Endothelial cell of umbilical vein (primary cell): ENCODE measurements around the gene GJB3. TPM values are rescaled to one million over a fixed set of nuclear protein-coding genes. Genes with fewer than 3 reads are reported as not detected.

Experiments
- BruUV-seq: library from RNA; stranded (reverse); fragments of 400-500 nt; replicated peaks from 2 replicates; lab custom pipeline; 2021; lab: Mats Ljungman, UMichigan
- CTCF ChIA-PET: fragments of 300-600, 350-600 bp; sonication (Branson Sonifier 250); formaldehyde crosslinking; loops from one replicate; lab custom pipeline; 2021; ENCODE audit warnings: antibody characterized with exemption, inconsistent platforms; lab: Charles Lee
- POLR2A ChIA-PET: fragments of 300-600, 350-600 bp; sonication (Branson Sonifier 250); formaldehyde crosslinking; loops from one replicate; lab custom pipeline; 2021; ENCODE audit warnings: antibody characterized with exemption, inconsistent platforms; lab: Charles Lee
- DNase-seq: peaks from one replicate; pipeline ENCODE4 v3.0.0-alpha.2; 2011; ENCODE audit warnings: low read depth, low spot score
- FAIRE-seq: peaks from 2 replicates; lab custom pipeline; 2011; peaks lifted over from hg19 to GRCh38; lab: Jason Lieb, UNC
- H2AFZ ChIP-seq: 2 replicates; pipeline ENCODE4 v1.6.0; 2012; ENCODE audit warnings: low read depth, low read length, control low read depth, inconsistent platforms
- H3K27ac ChIP-seq: 2 replicates; pipeline ENCODE4 v1.5.1; 2011; ENCODE audit warnings: low read depth, mild to moderate bottlenecking, control low read depth, low read length, moderate library complexity; ENCODE audit not compliant: insufficient read depth
- H3K27me3 ChIP-seq, 2 experiments: 2 replicates each; pipeline versions ENCODE4 v1.6.0 to v1.6.1; 2011; ENCODE audit warnings: low read length in 2 of 2, mixed read lengths in 1 of 2; ENCODE audit not compliant: control insufficient read depth in 2 of 2, insufficient read depth in 2 of 2
- H3K36me3 ChIP-seq, 2 experiments: 2 replicates in 1 of 2; 3 replicates in 1 of 2; pipeline ENCODE4 v1.5.1; 2011; ENCODE audit warnings: low read length in 2 of 2, mild to moderate bottlenecking in 1 of 2, moderate library complexity in 1 of 2; ENCODE audit not compliant: control insufficient read depth in 2 of 2, insufficient read depth in 2 of 2; ENCODE audit errors: extremely low read depth in 1 of 2
- H3K4me1 ChIP-seq: 3 replicates; pipeline ENCODE4 v1.5.1; 2011; ENCODE audit warnings: mild to moderate bottlenecking, low read length; ENCODE audit not compliant: control insufficient read depth, insufficient read depth; ENCODE audit errors: extremely low read depth
- H3K4me2 ChIP-seq: 2 replicates; pipeline ENCODE4 v1.6.1; 2011; ENCODE audit warnings: low read length, control low read depth, mixed read lengths; ENCODE audit not compliant: insufficient read depth
- H3K4me3 ChIP-seq, 3 experiments: fragments of 200-600 bp in 1 of 3; sonication (generic), shearing (Covaris generic) in 1 of 3; replicated peaks in 1 of 3; 2 replicates each; pipeline ENCODE4 v1.5.1; 2011 to 2016; ENCODE audit warnings: control low read depth in 3 of 3, low read length in 3 of 3, mild to moderate bottlenecking in 2 of 3, inconsistent platforms in 1 of 3, low read depth in 1 of 3, moderate library complexity in 1 of 3; ENCODE audit not compliant: insufficient read depth in 1 of 3
- H3K79me2 ChIP-seq: 2 replicates; pipeline ENCODE4 v1.6.0; 2012; ENCODE audit warnings: low read length, inconsistent platforms; ENCODE audit not compliant: control insufficient read depth, insufficient read depth
- H3K9ac ChIP-seq: replicated peaks from 2 replicates; pipeline ENCODE3; 2011; ENCODE audit warnings: low read length, control low read depth; ENCODE audit not compliant: insufficient read depth; ENCODE audit errors: extremely low read depth
- H3K9me1 ChIP-seq: replicated peaks from 3 replicates; pipeline ENCODE4 v1.6.0; 2011; ENCODE audit warnings: mild to moderate bottlenecking, low read length; ENCODE audit not compliant: control insufficient read depth, insufficient read depth; ENCODE audit errors: extremely low read depth
- H3K9me3 ChIP-seq: replicated peaks from 2 replicates; pipeline ENCODE4 v1.5.1; 2012; ENCODE audit warnings: low read length, inconsistent platforms; ENCODE audit not compliant: control insufficient read depth, insufficient read depth
- H4K20me1 ChIP-seq: replicated peaks from 2 replicates; pipeline ENCODE3; 2011; ENCODE audit warnings: mild to moderate bottlenecking, low read length; ENCODE audit not compliant: control insufficient read depth, insufficient read depth; ENCODE audit errors: extremely low read depth
- FOS ChIP-seq: IDR thresholded peaks from 2 replicates; pipeline ENCODE4 v1.6.1; 2011; ENCODE audit warnings: mild to moderate bottlenecking, low read length, moderate library complexity, borderline replicate concordance; ENCODE audit not compliant: insufficient read depth
- GATA2 ChIP-seq: IDR thresholded peaks from 2 replicates; pipeline ENCODE4 v1.7.0; 2011; ENCODE audit warnings: low read depth, mild to moderate bottlenecking, moderate library complexity, mixed read lengths, low read length; ENCODE audit not compliant: insufficient read length, insufficient read depth
- JUN ChIP-seq: IDR thresholded peaks from 2 replicates; pipeline ENCODE4 v1.6.1; 2011; ENCODE audit warnings: borderline replicate concordance, low read depth; ENCODE audit not compliant: insufficient read length, insufficient read depth
- MAX ChIP-seq: IDR thresholded peaks from 2 replicates; pipeline ENCODE4 v1.6.1; 2011; ENCODE audit not compliant: insufficient read depth, insufficient read length
- MYC ChIP-seq: IDR thresholded peaks from one replicate; pipeline ENCODE4 v1.6.1; 2011; ENCODE audit warnings: mild to moderate bottlenecking, low read depth, low read length
- POLR2A ChIP-seq: IDR thresholded peaks from 2 replicates; pipeline ENCODE4 v1.6.1; 2012; ENCODE audit warnings: low read depth, mild to moderate bottlenecking, control low read depth, low read length
- POLR2AphosphoS5 ChIP-seq: IDR thresholded peaks from 2 replicates; pipeline ENCODE4 v1.6.1; 2012; ENCODE audit warnings: low read depth, mild to moderate bottlenecking, control low read depth, low read length, moderate library complexity; ENCODE audit not compliant: insufficient read depth
- dilution Hi-C: fragments of 300-500 bp; cut with MboI; formaldehyde crosslinking; loops from one replicate; pipeline ENCODE4 v1.15.0; 2019; ENCODE audit warnings: low sequenced_read_pairs; ENCODE audit not compliant: extremely low pct_ligation_motif_present
- intact Hi-C: fragments of 100-400 bp; cut with micrococcal nuclease; formaldehyde crosslinking; loops from one replicate; pipeline ENCODE4 v1.10.0; 2022
- polyA plus RNA-seq, 4 experiments: library from polyadenylated mRNA; depleted of rRNA in 3 of 4; stranded (reverse) in 3 of 4; unstranded in 1 of 4; fragments of >200 nt; gene quantifications; 2 replicates each; pipeline versions ENCODE4 v1.2.1 to v1.2.3, GENCODE V29; 2011 to 2012; ENCODE audit warnings: missing spikeins in 1 of 4
- total RNA-seq: library from RNA; stranded (reverse); gene quantifications from 2 replicates; pipeline ENCODE4 v1.2.3, GENCODE V29; 2021
- TF ChIP-seq, protein P1 (sequence below), 2 donors: IDR thresholded peaks; 1 replicate in 1 of 2; 2 replicates in 1 of 2; pipeline ENCODE4 v1.5.1; 2011; ENCODE audit warnings: low read length in 2 of 2, mild to moderate bottlenecking in 2 of 2, moderate library complexity in 2 of 2, control low read depth in 1 of 2, inconsistent platforms in 1 of 2, low read depth in 1 of 2; ENCODE audit not compliant: insufficient read depth in 1 of 2; ENCODE audit errors: extremely low read depth in 1 of 2

The GJB3 gene
- total and polyA plus RNA-seq, 2 donors (not counting 3 experiments of a cell fraction or from before 2014, with no cell fraction given) = not detected

GRCh38 chr1:34758751-34759150, 22.3 kb upstream of the GJB3 start:
- dilution Hi-C loops = no loop called here
- H3K79me2 ChIP-seq = no peaks in the 10 kb centered on the region
- H4K20me1 ChIP-seq = no peaks in the 10 kb centered on the region
- H3K27me3 ChIP-seq = no peaks in the 10 kb centered on the region
- no peak overlapping the region for H2AFZ ChIP-seq
- intact Hi-C loops = no loop called here
- POLR2A ChIA-PET = no interaction called here
- BruUV-seq = no TSS peak
- TF ChIP-seq, protein P1, sequence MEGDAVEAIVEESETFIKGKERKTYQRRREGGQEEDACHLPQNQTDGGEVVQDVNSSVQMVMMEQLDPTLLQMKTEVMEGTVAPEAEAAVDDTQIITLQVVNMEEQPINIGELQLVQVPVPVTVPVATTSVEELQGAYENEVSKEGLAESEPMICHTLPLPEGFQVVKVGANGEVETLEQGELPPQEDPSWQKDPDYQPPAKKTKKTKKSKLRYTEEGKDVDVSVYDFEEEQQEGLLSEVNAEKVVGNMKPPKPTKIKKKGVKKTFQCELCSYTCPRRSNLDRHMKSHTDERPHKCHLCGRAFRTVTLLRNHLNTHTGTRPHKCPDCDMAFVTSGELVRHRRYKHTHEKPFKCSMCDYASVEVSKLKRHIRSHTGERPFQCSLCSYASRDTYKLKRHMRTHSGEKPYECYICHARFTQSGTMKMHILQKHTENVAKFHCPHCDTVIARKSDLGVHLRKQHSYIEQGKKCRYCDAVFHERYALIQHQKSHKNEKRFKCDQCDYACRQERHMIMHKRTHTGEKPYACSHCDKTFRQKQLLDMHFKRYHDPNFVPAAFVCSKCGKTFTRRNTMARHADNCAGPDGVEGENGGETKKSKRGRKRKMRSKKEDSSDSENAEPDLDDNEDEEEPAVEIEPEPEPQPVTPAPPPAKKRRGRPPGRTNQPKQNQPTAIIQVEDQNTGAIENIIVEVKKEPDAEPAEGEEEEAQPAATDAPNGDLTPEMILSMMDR (IDR thresholded peaks at IDR 0.05; ENCODE audit: extremely low read depth in 1 of 2, insufficient read depth in 1 of 2, low read depth in 1 of 2, low read length in 2 of 2) = no peak
- TF ChIP-seq GATA2 (no peak), MAX (no peak), MYC (no peak), POLR2AphosphoS5 (no peak), FOS (no peak), JUN (no peak), POLR2A (no peak)
- CTCF ChIA-PET = interaction anchor here (2.3 kb wide), 1 partner anchor 16 kb away, joined by 9 read pairs; no protein-coding TSS in a partner anchor
- H3K4me2 ChIP-seq = no peak overlapping the region
- no peak overlapping the region for H3K9ac ChIP-seq
- DNase-seq = no peak
- H3K36me3 ChIP-seq = no peaks in the 10 kb centered on the region
- H3K27ac ChIP-seq = no peak overlapping the region
- no peaks in the 10 kb centered on the region for H3K9me3 ChIP-seq
- no peak for FAIRE-seq
- no peak overlapping the region for H3K4me3 ChIP-seq
- no peaks in the 10 kb centered on the region for H3K4me1 ChIP-seq
- no peaks in the 10 kb centered on the region for H3K9me1 ChIP-seq
